GM21737 (cell line): ENCODE measurements around the gene FRY.

ENCODE experiments used
- ATAC-seq: cut with Tn5 transposase; IDR thresholded peaks from one replicate; pipeline ENCODE4 v1.9.1; 2021; ENCODE audit warnings: mild to moderate bottlenecking, moderate library complexity; ENCODE audit not compliant: unreplicated experiment

Gene FRY

GRCh38 chr13:32165796-32166195, 134.2 kb downstream of the FRY start:
- ATAC-seq, result no peak

DNA sequence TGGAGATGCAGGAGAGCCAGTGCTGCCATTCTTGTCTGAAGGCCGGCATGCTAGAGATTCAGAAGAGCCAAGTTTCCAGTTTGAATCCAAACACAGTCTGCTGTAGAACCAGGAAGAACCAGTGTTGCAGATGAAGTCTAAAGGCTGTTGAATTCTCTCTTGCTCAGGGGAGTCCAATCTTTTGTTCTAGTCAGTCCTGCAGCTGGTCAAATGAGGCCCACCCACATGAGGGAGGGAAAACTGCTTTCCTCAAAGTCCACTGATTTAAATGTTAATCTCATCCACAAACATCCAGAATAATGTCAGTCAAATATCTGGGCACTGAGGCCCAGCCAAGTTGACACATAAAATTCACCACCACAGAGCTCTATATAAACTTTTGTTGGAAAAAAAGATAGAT, 136.6 kb downstream of the FRY start:
- no peak for ATAC-seq

DNA sequence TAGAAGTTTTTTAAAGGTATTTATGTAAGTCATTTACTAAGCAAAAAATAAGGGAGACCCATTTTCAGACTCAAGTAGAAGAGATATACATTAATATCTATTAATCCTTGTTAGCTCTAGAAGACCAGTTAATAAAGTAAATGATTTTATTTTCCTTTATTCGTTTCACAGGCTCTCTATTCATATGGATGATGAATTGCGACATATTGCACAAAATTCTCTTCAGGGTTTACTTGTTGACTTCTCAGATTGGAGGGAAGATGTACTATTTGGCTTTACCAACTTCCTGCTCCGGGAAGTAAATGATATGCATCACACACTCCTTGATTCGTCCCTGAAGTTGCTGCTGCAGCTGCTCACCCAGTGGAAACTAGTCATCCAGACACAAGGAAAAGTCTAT, 139.3 kb downstream of the FRY start:
- no peak for ATAC-seq

DNA sequence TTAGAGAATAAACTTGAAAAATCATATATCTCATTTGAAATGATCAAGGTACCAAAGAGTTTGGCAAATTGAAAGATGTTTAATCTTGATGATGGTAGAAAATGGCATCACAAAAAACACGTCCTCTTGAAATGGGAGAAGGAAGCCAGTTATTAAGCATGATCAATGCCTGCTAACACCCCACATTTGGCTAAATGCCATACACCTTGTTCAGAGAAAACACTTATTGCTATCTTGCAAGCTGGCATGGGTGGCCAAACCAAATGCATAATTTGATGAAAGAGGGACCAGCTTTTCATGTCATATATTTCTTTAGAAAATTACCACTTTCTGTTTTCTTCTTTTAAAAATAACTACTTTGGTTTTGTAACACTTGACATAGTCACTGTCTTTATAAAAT, 142.3 kb downstream of the FRY start:
- no peak for ATAC-seq

DNA sequence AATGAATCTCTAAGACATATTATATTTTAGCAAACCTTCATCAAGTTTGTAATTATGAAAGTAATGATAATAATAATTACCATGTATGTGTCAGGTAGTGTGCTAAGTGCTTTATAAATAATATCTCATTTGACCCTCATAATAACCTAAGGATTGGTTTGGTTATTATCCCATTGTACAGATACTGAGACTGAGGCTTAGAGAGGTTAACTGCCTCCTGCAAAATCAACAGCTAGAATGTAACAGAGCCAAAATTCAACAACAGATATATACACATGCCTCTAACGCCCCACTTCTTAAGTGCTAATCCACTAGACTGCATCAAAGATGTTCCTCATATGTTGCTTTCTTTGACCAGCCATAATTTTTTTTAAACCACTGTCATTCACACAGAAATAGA, 142.8 kb downstream of the FRY start:
- no peak for ATAC-seq

GRCh38 chr13:32175307-32175706, 143.7 kb downstream of the FRY start:
- no peak for ATAC-seq

GRCh38 chr13:32175943-32176342, 144.4 kb downstream of the FRY start:
- ATAC-seq, result no peak

GRCh38 chr13:32176696-32177095, 145.1 kb downstream of the FRY start:
- ATAC-seq, result no peak

GRCh38 chr13:32178763-32179162, 147.2 kb downstream of the FRY start:
- ATAC-seq, result no peak

GRCh38 chr13:32179708-32180107, 148.1 kb downstream of the FRY start:
- no peak for ATAC-seq

GRCh38 chr13:32187651-32188050, 156.1 kb downstream of the FRY start:
- no peak for ATAC-seq

GRCh38 chr13:32191452-32191998, 160.0 kb downstream of the FRY start:
- no peak for ATAC-seq

- ATAC-seq, result no peak
Observed at GRCh38 chr13:32195713-32196112, 164.1 kb downstream of the FRY start.

GRCh38 chr13:32199168-32199567, 167.6 kb downstream of the FRY start:
- ATAC-seq, result no peak

DNA sequence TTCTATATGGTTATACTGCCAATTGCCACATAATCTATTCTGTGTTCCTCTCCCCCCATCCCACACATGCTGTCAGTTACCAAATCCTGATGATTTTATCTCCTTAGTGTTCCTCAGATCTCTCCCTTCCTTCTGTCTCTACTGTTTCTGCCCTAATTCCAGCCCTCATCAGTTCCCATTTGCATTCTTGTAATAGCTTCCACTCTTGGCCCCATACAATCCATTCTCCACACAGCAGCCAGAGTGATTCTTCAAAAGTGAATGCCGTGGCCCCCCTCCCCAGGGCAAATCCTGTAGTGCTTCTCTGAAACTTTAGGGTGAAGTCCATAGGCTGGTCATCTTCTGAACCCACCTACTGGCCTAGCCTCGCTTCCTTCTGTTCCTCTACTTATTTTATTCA, 169.2 kb downstream of the FRY start:
- ATAC-seq, result no peak

GRCh38 chr13:32201809-32202208, 170.2 kb downstream of the FRY start:
- no peak for ATAC-seq

DNA sequence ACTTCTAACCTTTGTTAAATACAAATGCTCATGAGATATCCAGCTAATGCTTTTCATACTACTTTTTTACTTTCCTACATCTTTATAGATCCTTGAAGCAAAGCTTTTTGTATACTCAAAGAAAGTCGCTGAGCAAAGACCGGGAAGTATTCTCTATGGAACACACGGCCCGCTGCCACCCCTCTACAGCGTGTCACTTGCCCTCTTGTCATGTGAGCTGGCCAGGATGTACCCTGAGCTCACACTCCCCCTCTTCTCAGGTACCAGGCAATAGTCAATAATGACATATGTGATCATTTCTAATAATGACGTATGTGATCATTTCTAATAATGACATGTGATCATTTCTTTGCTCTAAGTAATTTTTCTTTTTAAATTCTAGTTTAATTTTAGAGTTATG, 170.7 kb downstream of the FRY start:
- no peak for ATAC-seq

DNA sequence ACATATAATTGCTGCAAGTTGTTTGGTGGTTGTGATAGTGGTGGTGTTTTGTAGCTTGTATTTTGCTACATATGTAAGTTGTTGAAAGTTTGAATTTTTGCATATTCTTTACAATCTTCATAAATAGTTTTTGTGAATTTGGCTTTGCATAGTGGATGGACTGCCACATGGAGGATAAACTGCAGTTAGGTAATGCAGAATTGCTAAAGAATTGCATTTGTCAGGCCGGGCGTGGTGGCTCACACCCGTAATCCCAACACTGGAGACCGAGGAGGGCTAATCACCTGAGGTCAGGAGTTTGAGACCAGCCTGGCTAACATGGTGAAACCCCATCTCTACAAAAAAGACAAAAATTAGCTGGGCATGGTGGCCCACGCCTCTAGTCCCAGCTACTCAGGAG, 171.6 kb downstream of the FRY start:
- ATAC-seq, result no peak

- ATAC-seq, result no peak
Observed at GRCh38 chr13:32203736-32204135, 172.2 kb downstream of the FRY start.

GRCh38 chr13:32205431-32206096, 174.0 kb downstream of the FRY start:
- ATAC-seq, result no peak

DNA sequence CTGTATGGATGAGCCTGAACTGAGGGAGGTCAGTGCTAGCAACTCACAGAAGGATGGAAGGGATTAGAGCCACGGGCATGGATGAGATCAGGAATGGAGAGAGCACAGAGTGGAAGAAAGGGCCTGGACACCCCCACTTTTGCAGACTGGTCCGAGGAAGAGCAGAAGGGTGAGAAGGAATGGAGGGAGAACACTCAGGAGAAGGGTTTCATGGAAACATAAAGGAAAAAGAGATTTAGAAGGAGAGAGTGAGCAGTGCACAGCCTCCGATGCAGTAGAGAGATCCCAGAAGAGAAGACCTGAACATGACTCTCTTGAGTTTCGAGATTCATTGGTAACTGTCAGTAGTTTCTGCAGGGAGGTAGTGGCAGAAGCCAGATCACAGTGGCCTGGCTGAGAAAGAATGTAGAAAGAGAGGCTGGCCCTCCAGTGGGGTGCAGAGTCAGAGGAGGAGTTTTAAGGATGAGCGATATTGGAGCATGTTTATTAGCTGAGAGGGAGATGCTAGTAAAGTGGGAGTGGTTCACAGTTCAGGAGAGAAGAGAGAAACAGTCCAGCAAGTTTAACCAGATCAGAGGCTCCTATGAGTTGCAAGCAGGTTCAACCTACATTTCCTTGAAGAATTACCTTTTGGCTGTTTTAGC, 174.6 kb downstream of the FRY start:
- no peak for ATAC-seq

GRCh38 chr13:32208860-32209259, 177.3 kb downstream of the FRY start:
- ATAC-seq, result no peak

GRCh38 chr13:32209652-32210051, 178.1 kb downstream of the FRY start:
- no peak for ATAC-seq
